ENCODE data around the gene PSD2. TPM values are rescaled to one million over a fixed set of nuclear protein-coding genes. Genes with fewer than 3 reads are reported as not detected.

PSD2 gene
- total and polyA plus RNA-seq, 2 donors (not counting 1 experiment from before 2014, with no cell fraction given) = 0.10 to 0.17 TPM

DNA sequence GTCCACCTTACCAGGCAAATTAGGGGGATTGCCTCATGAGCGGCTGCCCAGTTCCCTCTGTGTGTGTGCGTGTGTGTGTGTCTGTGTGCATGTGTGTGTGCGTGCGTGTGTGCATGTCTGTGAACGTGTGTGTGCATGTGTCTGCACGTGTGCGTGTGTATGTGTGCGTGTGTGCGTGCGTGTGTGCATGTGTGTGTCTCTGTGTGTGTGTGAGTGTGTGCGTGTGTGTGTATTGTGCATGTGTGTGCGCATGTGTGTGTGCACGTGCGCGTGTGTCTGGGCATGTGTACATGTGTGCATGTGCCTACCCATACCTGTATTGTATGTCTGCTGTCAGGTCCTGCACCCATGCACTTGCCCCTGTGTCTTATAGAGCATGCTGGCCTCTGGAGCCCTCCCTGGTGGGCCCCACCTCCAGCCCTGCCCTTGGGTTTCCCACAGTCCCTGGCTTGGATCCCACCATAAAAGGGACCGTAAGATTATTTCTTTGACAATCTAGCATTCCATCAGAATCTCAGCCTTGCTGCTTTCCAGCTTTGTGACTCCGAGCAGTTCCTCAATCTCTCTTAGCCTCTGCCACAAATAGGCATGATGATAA, 9.3 kb downstream of the PSD2 start:
- WGBS (ENCODE audit: insufficient coverage) = 95% methylated on average over 17 of the region's 17 CpGs
- no peak overlapping the region for H2AFZ ChIP-seq (ENCODE audit: insufficient read depth, low read depth, low read length, poor library complexity, severe bottlenecking)
- Mint-ChIP-seq H3K4me3 (no peak overlapping the region), H3K9me3 (ENCODE audit: insufficient read depth) (no peaks in the 10 kb centered on the region), H3K27me3 (peaks cover 52% of the 10 kb centered on the region), H3K4me1 (no peaks in the 10 kb centered on the region), H3K27ac (no peak overlapping the region)
- H4K20me1 ChIP-seq (ENCODE audit: control insufficient read depth, insufficient read depth, low read length, poor library complexity, severe bottlenecking) = no peaks in the 10 kb centered on the region
- DNase-seq (no peak), ATAC-seq (ENCODE audit: low read depth) (no peak)
- peaks cover 0 to 18% (median 0%) of the 10 kb centered on the region in 3 donors for H3K9me3 ChIP-seq (ENCODE audit: control extremely low read depth in 1 of 3, control insufficient read depth in 2 of 3, insufficient read depth in 1 of 3, low read length in 2 of 3)
- POLR2A ChIA-PET = no interaction called here
- no peaks in the 10 kb centered on the region for H3K79me2 ChIP-seq (ENCODE audit: control insufficient read depth, insufficient read depth, low read length)
- no peak overlapping the region for H3K4me3 ChIP-seq (ENCODE audit: control extremely low read depth in 1 of 5, extremely low read depth in 1 of 5, insufficient read depth in 1 of 5, low read depth in 2 of 5, low read length in 4 of 5)
- TF ChIP-seq, protein P1, sequence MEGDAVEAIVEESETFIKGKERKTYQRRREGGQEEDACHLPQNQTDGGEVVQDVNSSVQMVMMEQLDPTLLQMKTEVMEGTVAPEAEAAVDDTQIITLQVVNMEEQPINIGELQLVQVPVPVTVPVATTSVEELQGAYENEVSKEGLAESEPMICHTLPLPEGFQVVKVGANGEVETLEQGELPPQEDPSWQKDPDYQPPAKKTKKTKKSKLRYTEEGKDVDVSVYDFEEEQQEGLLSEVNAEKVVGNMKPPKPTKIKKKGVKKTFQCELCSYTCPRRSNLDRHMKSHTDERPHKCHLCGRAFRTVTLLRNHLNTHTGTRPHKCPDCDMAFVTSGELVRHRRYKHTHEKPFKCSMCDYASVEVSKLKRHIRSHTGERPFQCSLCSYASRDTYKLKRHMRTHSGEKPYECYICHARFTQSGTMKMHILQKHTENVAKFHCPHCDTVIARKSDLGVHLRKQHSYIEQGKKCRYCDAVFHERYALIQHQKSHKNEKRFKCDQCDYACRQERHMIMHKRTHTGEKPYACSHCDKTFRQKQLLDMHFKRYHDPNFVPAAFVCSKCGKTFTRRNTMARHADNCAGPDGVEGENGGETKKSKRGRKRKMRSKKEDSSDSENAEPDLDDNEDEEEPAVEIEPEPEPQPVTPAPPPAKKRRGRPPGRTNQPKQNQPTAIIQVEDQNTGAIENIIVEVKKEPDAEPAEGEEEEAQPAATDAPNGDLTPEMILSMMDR (IDR thresholded peaks at IDR 0.05) = no peak
- no peak for TF ChIP-seq EZH2 (IDR thresholded peaks at IDR 0.05; ENCODE audit: borderline replicate concordance, insufficient read depth, low read depth, low read length, poor library complexity, severe bottlenecking)
- peaks cover 0 to 36% (median 0%) of the 10 kb centered on the region in 4 experiments for H3K27me3 ChIP-seq (replicated peaks in 1 of 4; ENCODE audit: control extremely low read depth in 1 of 4, control insufficient read depth in 3 of 4, insufficient read depth in 4 of 4, low read length in 3 of 4)
- CTCF ChIA-PET = no interaction called here
- H3K4me1 ChIP-seq (ENCODE audit: control insufficient read depth in 2 of 2, insufficient read depth in 2 of 2, low read length in 2 of 2) = no peaks in the 10 kb centered on the region
- H3K36me3 ChIP-seq (replicated peaks in 1 of 2; ENCODE audit: control extremely low read depth in 1 of 2, control insufficient read depth in 1 of 2, extremely low read depth in 1 of 2, insufficient read depth in 2 of 2, low read length in 1 of 2) = no peaks in the 10 kb centered on the region
- intact Hi-C loops (cut with micrococcal nuclease) = no loop called here
- no peak overlapping the region for H3K9ac ChIP-seq (ENCODE audit: low read length)
- no peak overlapping the region for H3K27ac ChIP-seq (ENCODE audit: low read length in 2 of 2)
- H3K4me2 ChIP-seq (replicated peaks; ENCODE audit: low read depth, low read length, poor library complexity, severe bottlenecking) = no peak overlapping the region

DNA sequence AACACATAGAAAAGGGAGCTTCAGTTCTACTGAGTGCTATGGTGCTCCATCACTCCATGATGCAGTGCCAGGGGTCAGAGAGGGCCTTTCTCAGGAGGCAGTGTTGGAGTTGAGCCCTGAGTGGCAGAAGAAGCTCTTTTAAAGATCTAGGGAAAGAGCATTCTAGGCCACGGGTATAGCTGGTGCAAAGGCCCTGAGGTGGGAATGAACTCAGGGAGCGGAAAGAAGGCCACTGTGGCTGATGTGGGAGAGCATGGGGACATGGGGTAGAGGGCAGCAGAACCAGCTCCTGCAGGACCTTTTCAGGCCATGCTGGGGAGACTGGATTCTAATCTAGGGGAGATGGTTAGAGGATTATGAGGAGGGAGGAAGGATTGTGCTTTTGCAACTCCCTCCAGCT, 9.9 kb downstream of the PSD2 start:
- H3K27me3 Mint-ChIP-seq = peaks cover 52% of the 10 kb centered on the region
- no peak for ATAC-seq (ENCODE audit: low read depth)
- Histone ChIP-seq H3K9me3 (ENCODE audit: control extremely low read depth in 1 of 3, control insufficient read depth in 2 of 3, insufficient read depth in 1 of 3, low read length in 2 of 3) (peaks cover 0 to 18% (median 0%) of the 10 kb centered on the region in 3 donors), H3K27ac (ENCODE audit: low read length in 2 of 2) (no peak overlapping the region), H3K4me1 (ENCODE audit: control insufficient read depth in 2 of 2, insufficient read depth in 2 of 2, low read length in 2 of 2) (no peaks in the 10 kb centered on the region), H3K27me3 (replicated peaks in 1 of 4; ENCODE audit: control extremely low read depth in 1 of 4, control insufficient read depth in 3 of 4, insufficient read depth in 4 of 4, low read length in 3 of 4) (peaks cover 0 to 32% (median 0%) of the 10 kb centered on the region in 4 experiments), H3K36me3 (replicated peaks in 1 of 2; ENCODE audit: control extremely low read depth in 1 of 2, control insufficient read depth in 1 of 2, extremely low read depth in 1 of 2, insufficient read depth in 2 of 2, low read length in 1 of 2) (no peaks in the 10 kb centered on the region), H4K20me1 (ENCODE audit: control insufficient read depth, insufficient read depth, low read length, poor library complexity, severe bottlenecking) (no peaks in the 10 kb centered on the region), H2AFZ (ENCODE audit: insufficient read depth, low read depth, low read length, poor library complexity, severe bottlenecking) (no peak overlapping the region), H3K9ac (ENCODE audit: low read length) (no peak overlapping the region), H3K79me2 (ENCODE audit: control insufficient read depth, insufficient read depth, low read length) (no peaks in the 10 kb centered on the region), H3K4me2 (replicated peaks; ENCODE audit: low read depth, low read length, poor library complexity, severe bottlenecking) (no peak overlapping the region), H3K4me3 (ENCODE audit: control extremely low read depth in 1 of 5, extremely low read depth in 1 of 5, insufficient read depth in 1 of 5, low read depth in 2 of 5, low read length in 4 of 5) (no peak overlapping the region)
- intact Hi-C loops (cut with micrococcal nuclease) = no loop called here
- H3K4me1 Mint-ChIP-seq = no peaks in the 10 kb centered on the region
- TF ChIP-seq EZH2 (IDR thresholded peaks at IDR 0.05; ENCODE audit: borderline replicate concordance, insufficient read depth, low read depth, low read length, poor library complexity, severe bottlenecking) = no peak
- TF ChIP-seq, protein P1 (IDR thresholded peaks at IDR 0.05) = no peak
- H3K27ac Mint-ChIP-seq = no peak overlapping the region
- H3K9me3 Mint-ChIP-seq (ENCODE audit: insufficient read depth) = no peaks in the 10 kb centered on the region
- POLR2A ChIA-PET = no interaction called here
- CTCF ChIA-PET = no interaction called here
- WGBS (ENCODE audit: insufficient coverage) = 92% methylated on average over 2 of the region's 2 CpGs
- H3K4me3 Mint-ChIP-seq = no peak overlapping the region
- DNase-seq = no peak
